Brain microvascular endothelial cell (primary cell): ENCODE data around the gene MED13L.

Experiments used
- DNase-seq: peaks from one replicate; pipeline ENCODE4 v3.0.0-alpha.2; 2020
- H3K27ac ChIP-seq: fragments of 250-450 bp; sonication (Bioruptor Pico); 2 replicates; pipeline ENCODE4 v1.5.1; 2020; ENCODE audit warnings: mild to moderate bottlenecking, moderate library complexity
- H3K27me3 ChIP-seq: fragments of 250-450 bp; sonication (Bioruptor Pico); replicated peaks from 2 replicates; pipeline ENCODE4 v1.5.1; 2020; ENCODE audit warnings: mild to moderate bottlenecking
- H3K36me3 ChIP-seq: fragments of 250-450 bp; sonication (Bioruptor Pico); replicated peaks from 2 replicates; pipeline ENCODE4 v1.5.1; 2020; ENCODE audit warnings: mild to moderate bottlenecking
- H3K4me3 ChIP-seq: 2 replicates; pipeline ENCODE4 v1.5.1; 2011; ENCODE audit warnings: low read depth, mild to moderate bottlenecking, control low read depth, low read length, moderate library complexity
- in situ Hi-C: cut with HindIII; loops from 2 replicates; pipeline ENCODE4 v1.10.0; 2017; ENCODE audit warnings: low sequenced_read_pairs, low pct_ligation_motif_present
- TF ChIP-seq, protein P1 (sequence below): IDR thresholded peaks from 2 replicates; pipeline ENCODE4 v1.5.1; 2011; ENCODE audit warnings: low read depth, mild to moderate bottlenecking, moderate library complexity, low read length, control low read depth, inconsistent platforms; ENCODE audit errors: missing control alignments

Gene MED13L

DNA sequence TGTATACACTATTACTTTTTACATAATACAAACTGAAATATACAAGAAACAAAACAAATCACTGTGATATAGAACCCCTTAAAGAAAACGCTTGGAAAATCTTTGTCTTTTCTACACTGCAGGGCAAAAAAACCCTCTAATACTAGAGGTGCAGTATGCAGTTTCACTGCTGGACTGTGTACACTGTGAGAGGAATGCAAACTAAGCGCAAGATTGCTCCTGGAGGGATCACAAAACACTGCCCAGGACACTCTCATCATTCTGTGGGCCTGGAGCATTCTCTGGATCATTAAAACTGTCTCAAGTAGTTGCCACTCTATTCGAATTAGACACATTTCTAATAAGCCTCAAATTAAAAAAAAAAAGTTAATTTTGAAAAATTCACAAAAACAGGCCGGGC lies 217.6 kb downstream of the MED13L start:
- no peaks in the 10 kb centered on the region for H3K36me3 ChIP-seq
- TF ChIP-seq, protein P1, sequence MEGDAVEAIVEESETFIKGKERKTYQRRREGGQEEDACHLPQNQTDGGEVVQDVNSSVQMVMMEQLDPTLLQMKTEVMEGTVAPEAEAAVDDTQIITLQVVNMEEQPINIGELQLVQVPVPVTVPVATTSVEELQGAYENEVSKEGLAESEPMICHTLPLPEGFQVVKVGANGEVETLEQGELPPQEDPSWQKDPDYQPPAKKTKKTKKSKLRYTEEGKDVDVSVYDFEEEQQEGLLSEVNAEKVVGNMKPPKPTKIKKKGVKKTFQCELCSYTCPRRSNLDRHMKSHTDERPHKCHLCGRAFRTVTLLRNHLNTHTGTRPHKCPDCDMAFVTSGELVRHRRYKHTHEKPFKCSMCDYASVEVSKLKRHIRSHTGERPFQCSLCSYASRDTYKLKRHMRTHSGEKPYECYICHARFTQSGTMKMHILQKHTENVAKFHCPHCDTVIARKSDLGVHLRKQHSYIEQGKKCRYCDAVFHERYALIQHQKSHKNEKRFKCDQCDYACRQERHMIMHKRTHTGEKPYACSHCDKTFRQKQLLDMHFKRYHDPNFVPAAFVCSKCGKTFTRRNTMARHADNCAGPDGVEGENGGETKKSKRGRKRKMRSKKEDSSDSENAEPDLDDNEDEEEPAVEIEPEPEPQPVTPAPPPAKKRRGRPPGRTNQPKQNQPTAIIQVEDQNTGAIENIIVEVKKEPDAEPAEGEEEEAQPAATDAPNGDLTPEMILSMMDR: no peak
- H3K27me3 ChIP-seq: no peaks in the 10 kb centered on the region
- no peak overlapping the region for H3K27ac ChIP-seq
- no peak for DNase-seq
- no peak overlapping the region for H3K4me3 ChIP-seq
- in situ Hi-C loops: no loop called here

- TF ChIP-seq, protein P1: no peak
- H3K4me3 ChIP-seq: no peak overlapping the region
- no peak overlapping the region for H3K27ac ChIP-seq
- in situ Hi-C loops: no loop called here
- H3K27me3 ChIP-seq: no peaks in the 10 kb centered on the region
- H3K36me3 ChIP-seq: no peaks in the 10 kb centered on the region
- no peak for DNase-seq
Observed at GRCh38 chr12:116058574-116058973, 218.9 kb downstream of the MED13L start.

GRCh38 chr12:116057356-116057755 lies 220.1 kb downstream of the MED13L start:
- TF ChIP-seq, protein P1: no peak
- Histone ChIP-seq H3K4me3 (no peak overlapping the region), H3K36me3 (no peaks in the 10 kb centered on the region), H3K27ac (no peak overlapping the region), H3K27me3 (no peaks in the 10 kb centered on the region)
- in situ Hi-C loops: no loop called here
- no peak for DNase-seq

- no peaks in the 10 kb centered on the region for H3K36me3 ChIP-seq
- H3K4me3 ChIP-seq: no peak overlapping the region
- no peak overlapping the region for H3K27ac ChIP-seq
- TF ChIP-seq, protein P1: no peak
- DNase-seq: no peak
- in situ Hi-C loops: no loop called here
- H3K27me3 ChIP-seq: no peaks in the 10 kb centered on the region
Observed at GRCh38 chr12:116055895-116056607, 221.4 kb downstream of the MED13L start.

DNA sequence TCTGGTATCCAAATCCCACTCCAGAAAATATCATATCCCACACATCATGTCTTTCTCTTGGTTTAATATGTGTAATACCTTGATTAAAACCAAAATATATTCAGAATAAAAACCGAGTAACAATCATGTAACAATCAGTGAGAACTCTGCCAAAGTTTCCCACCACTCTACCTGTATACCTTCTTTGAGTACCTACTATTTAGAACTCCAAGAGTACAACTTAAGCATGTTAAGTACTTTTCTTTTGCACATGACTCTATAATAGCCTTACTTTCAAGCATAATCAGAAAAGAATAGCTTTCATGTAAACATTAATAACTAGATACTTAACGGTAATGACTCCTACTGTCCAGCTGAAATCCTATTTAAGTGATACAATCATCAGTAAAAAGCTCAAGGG lies 223.2 kb downstream of the MED13L start:
- TF ChIP-seq, protein P1: no peak
- Histone ChIP-seq H3K27me3 (no peaks in the 10 kb centered on the region), H3K27ac (no peak overlapping the region)

More for the DNA sequence above, 223.2 kb downstream of the MED13L start:
- no peak for DNase-seq
- no peaks in the 10 kb centered on the region for H3K36me3 ChIP-seq
- in situ Hi-C loops: no loop called here
- H3K4me3 ChIP-seq: no peak overlapping the region
